Measurements from ENCODE around the gene POLN. TPM values are rescaled to one million over a fixed set of nuclear protein-coding genes. Genes with fewer than 3 reads are reported as not detected.

POLN gene
- total RNA-seq, 4 donors from 2014 or later: 0.27 to 2.6 (median 1.4) TPM

DNA sequence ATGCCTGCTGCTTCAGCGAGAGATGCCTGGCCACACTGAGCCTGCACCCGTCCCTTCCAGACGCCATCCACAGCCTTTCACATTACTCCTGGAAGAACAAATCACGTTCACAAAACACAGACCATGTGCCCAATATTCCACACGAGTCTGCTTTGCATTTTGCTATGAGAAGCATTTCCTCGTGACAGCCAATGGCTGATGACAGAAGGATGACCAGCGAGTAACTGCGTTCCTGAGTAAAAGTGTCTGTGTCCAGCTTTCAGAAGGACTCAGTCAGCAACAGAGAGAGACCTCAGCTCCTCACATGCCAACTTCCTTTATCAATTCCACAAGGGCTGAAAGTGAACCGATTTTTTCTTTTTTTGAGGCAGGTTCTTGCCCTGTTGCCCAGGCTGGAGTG lies 163.3 kb downstream of the POLN start:
- in situ Hi-C loops (cut with MboI; ENCODE audit: low pct_ligation_motif_present in 1 of 4, low pct_unique_long_range_greater_than_20kb in 1 of 4, low sequenced_read_pairs in 3 of 4): no loop called here
- WGBS, 2 donors (ENCODE audit: low coverage in 1 of 2): 74% methylated on average over 9 of the region's 9 CpGs; no CpG with 5 or more reads in 1 of the 2 donors
- Histone ChIP-seq H3K36me3 (no peaks in the 10 kb centered on the region), H3K9me3 (no peaks in the 10 kb centered on the region), H3K4me1 (no peaks in the 10 kb centered on the region), H3K27me3 (no peaks in the 10 kb centered on the region), H3K4me3 (no peak overlapping the region), H3K27ac (no peak overlapping the region)
- DNase-seq: no peak
- intact Hi-C loops (cut with DNase I; ENCODE audit: low total_unique reads): no loop called here
- TF ChIP-seq, protein P1, sequence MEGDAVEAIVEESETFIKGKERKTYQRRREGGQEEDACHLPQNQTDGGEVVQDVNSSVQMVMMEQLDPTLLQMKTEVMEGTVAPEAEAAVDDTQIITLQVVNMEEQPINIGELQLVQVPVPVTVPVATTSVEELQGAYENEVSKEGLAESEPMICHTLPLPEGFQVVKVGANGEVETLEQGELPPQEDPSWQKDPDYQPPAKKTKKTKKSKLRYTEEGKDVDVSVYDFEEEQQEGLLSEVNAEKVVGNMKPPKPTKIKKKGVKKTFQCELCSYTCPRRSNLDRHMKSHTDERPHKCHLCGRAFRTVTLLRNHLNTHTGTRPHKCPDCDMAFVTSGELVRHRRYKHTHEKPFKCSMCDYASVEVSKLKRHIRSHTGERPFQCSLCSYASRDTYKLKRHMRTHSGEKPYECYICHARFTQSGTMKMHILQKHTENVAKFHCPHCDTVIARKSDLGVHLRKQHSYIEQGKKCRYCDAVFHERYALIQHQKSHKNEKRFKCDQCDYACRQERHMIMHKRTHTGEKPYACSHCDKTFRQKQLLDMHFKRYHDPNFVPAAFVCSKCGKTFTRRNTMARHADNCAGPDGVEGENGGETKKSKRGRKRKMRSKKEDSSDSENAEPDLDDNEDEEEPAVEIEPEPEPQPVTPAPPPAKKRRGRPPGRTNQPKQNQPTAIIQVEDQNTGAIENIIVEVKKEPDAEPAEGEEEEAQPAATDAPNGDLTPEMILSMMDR (IDR thresholded peaks at IDR 0.05): no peak

DNA sequence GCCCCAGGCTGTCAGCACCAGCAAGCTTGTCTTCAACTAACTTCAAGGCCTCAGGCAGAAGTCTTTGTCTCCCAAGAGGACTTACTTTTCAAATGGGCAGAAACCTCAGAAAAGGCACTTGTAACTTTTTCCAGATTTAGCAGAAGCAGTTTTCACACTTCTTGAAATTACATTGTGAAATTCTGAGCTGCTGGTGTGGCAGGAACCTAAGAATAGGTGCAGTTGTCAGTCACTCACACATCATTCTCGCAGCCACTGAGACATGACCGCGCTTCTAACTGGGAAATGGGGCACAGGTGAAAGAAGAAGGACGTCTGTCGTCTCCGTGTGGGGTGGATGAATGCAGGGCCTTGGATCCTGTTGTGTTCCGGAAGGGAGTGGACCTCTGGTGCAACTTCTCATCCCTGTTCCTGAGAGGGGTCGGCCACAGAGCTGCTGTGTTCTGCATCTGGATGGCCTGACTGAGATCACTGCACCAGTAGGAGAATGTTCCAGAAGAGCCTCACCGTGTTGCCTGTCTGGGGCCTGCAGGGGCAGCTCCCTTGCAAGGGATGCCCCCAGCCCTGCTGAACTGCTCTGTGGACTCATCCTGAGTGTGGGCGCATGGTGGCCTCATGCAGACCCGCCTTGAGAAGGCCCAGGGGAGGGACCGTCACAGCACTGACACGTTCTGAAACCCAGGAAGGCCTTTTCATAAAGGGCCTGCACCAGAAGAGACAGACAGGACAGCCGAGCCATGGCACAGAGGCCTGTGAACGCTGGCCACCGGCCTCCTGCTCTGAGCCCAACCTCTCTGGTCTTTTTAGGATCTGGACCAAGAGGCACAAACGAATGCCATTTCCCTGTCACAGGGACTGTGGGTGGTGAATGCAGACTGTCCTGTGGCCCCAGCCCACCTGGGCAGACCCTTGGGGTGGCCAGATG lies 164.1 kb downstream of the POLN start:
- no peaks in the 10 kb centered on the region for H3K4me1 ChIP-seq
- H3K9me3 ChIP-seq: no peaks in the 10 kb centered on the region
- no peaks in the 10 kb centered on the region for H3K36me3 ChIP-seq
- TF ChIP-seq, protein P1 (IDR thresholded peaks at IDR 0.05): no peak
- TF ChIP-seq POLR2A (IDR thresholded peaks at IDR 0.05) (no peak), EP300 (IDR thresholded peaks at IDR 0.05; ENCODE audit: low read depth) (no peak), POLR2AphosphoS5 (IDR thresholded peaks at IDR 0.05) (no peak)
- WGBS, 2 donors (ENCODE audit: low coverage in 1 of 2): 84 to 94% methylated on average over 5 to 17 of the region's 17 CpGs
- DNase-seq: no peak
- in situ Hi-C loops (cut with MboI; ENCODE audit: low pct_ligation_motif_present in 1 of 4, low pct_unique_long_range_greater_than_20kb in 1 of 4, low sequenced_read_pairs in 3 of 4) (no loop called here), intact Hi-C loops (cut with DNase I; ENCODE audit: low total_unique reads) (no loop called here)
- H3K4me3 ChIP-seq: no peak overlapping the region
- no peaks in the 10 kb centered on the region for H3K27me3 ChIP-seq
- H3K27ac ChIP-seq: no peak overlapping the region

DNA sequence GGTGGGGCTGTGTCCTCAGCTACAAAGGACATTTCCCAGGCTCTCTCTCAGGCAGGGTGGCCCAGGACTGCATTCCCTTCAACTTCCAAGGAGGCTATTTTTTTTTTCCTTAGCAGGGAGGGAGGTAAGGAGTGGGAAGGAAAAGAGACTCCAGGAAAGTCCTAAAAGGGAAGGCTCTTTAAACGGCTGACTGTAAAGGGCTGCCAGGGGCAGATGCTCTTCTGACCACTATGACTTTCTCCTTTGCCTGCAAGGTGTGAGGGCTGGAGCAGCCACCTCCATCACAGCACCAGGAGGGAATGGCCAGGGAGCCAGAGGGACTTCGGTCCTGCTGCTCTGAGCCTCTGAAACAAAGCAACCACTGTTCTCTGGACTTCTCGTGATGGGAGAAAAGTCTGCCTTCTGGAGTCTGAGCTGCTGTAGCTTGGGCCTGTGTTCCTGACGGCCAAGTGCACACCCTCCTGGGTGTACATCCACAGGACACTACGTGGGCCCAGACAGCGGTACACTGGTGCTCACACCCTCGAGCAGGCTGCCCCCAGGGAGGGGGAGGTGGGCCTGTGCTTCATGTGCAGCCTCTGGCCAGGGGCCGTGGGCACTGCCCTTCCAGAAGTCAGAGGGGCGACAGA lies 164.9 kb downstream of the POLN start:
- no peak overlapping the region for H3K27ac ChIP-seq
- no peak for DNase-seq
- in situ Hi-C loops (cut with MboI; ENCODE audit: low pct_ligation_motif_present in 1 of 4, low pct_unique_long_range_greater_than_20kb in 1 of 4, low sequenced_read_pairs in 3 of 4) (no loop called here), intact Hi-C loops (cut with DNase I; ENCODE audit: low total_unique reads) (no loop called here)
- no peaks in the 10 kb centered on the region for H3K36me3 ChIP-seq
- H3K27me3 ChIP-seq: no peaks in the 10 kb centered on the region
- no peak overlapping the region for H3K4me3 ChIP-seq
- 43 to 69% methylated on average over 1 to 8 of the region's 9 CpGs for WGBS, 2 donors (ENCODE audit: low coverage in 1 of 2)
- no peaks in the 10 kb centered on the region for H3K4me1 ChIP-seq
- H3K9me3 ChIP-seq: no peaks in the 10 kb centered on the region
- TF ChIP-seq, protein P1 (IDR thresholded peaks at IDR 0.05): no peak
- TF ChIP-seq EP300 (IDR thresholded peaks at IDR 0.05; ENCODE audit: low read depth): no peak
- TF ChIP-seq POLR2AphosphoS5 (IDR thresholded peaks at IDR 0.05): no peak
- TF ChIP-seq POLR2A (IDR thresholded peaks at IDR 0.05): no peak

DNA sequence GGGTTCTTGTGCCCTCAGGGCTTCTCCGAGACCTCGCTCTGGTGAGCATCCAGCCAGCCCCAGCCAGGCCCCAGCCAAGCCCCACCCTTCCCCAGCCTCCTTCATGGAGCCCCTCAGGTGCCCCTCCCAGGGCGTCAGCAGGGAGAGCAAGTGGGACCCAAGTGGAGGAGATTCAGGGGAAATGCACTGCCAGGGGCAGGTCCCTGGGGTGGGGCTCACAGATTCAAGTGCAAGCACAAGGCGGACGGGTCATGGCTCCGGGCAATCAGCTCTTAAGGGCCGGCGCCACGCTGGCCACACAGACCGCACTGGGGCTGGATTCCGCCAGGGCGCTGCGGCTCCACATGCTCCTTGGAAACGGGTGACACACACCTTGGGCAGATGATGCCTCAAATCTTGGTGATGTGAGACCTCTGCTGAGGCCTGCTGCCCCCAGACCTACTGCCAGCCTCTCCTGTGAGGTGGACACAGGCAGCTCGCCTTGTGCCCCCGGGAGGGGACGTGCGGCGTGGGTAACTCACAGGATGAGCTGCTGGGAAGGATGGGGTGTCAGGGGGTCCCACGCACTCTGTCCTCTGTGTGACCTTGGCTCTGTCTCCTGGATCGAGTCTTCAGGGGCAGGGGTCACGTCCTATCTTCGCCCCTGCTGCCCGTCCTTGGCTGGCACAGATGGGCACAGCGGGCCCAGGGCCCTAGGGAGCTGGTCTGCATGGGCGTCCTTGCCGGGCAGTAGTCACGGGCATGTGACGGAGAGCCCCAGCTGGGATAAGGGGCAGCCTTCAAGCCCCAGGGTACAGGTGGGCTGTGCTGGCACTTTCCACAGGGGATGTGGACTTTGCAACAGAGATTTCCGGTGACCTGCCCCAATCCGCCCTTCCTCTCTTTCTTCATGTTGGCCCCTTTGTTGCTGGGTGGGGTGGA lies 165.7 kb downstream of the POLN start:
- in situ Hi-C loops (cut with MboI; ENCODE audit: low pct_ligation_motif_present in 1 of 4, low pct_unique_long_range_greater_than_20kb in 1 of 4, low sequenced_read_pairs in 3 of 4): no loop called here
- Histone ChIP-seq H3K9me3 (no peaks in the 10 kb centered on the region), H3K4me3 (no peak overlapping the region), H3K36me3 (no peaks in the 10 kb centered on the region), H3K27ac (no peak overlapping the region), H3K4me1 (no peaks in the 10 kb centered on the region), H3K27me3 (no peaks in the 10 kb centered on the region)
- no peak for DNase-seq
- TF ChIP-seq POLR2AphosphoS5 (IDR thresholded peaks at IDR 0.05) (no peak), EP300 (IDR thresholded peaks at IDR 0.05; ENCODE audit: low read depth) (no peak), POLR2A (IDR thresholded peaks at IDR 0.05) (no peak)
- TF ChIP-seq, protein P1 (IDR thresholded peaks at IDR 0.05): no peak
- 89% methylated on average over 22 of the region's 31 CpGs; no CpG with 5 or more reads in 1 of the 2 donors for WGBS, 2 donors (ENCODE audit: low coverage in 1 of 2)
- intact Hi-C loops (cut with DNase I; ENCODE audit: low total_unique reads): no loop called here

Measured in transverse colon (tissue), 4 donors.